ENCODE results near the gene ZNF555.
A peak's percentile ranks its signal among the peaks of the same experiment; 100 is the strongest.
"Not testable (repeated sequence)": the region's sequence is repeated elsewhere in the genome, so short reads cannot be mapped to it uniquely, and the experiment has no call there.

Gene ZNF555

GRCh38 chr19:2872175-2872574 lies 30.9 kb downstream of the ZNF555 start:
- FAIRE-seq, result not testable (repeated sequence)

GRCh38 chr19:2877398-2878331 lies 36.4 kb downstream of the ZNF555 start:
- no peak for FAIRE-seq

- no peak for FAIRE-seq
Observed at GRCh38 chr19:2883686-2884439, 42.6 kb downstream of the ZNF555 start.

GRCh38 chr19:2885736-2886135 lies 44.5 kb downstream of the ZNF555 start:
- no peak for FAIRE-seq

- FAIRE-seq, result peak; percentile 90
Observed at GRCh38 chr19:2887391-2887914, 46.2 kb downstream of the ZNF555 start.

GRCh38 chr19:2888731-2889224 lies 47.5 kb downstream of the ZNF555 start:
- no peak for FAIRE-seq

- FAIRE-seq, result not testable (repeated sequence)
Observed at GRCh38 chr19:2890531-2890930, 49.3 kb downstream of the ZNF555 start.

- FAIRE-seq, result no peak
Observed at GRCh38 chr19:2896694-2897093, 55.4 kb downstream of the ZNF555 start.

- FAIRE-seq, result peak; percentile 82
Observed at GRCh38 chr19:2900296-2901252, 59.3 kb downstream of the ZNF555 start, which contains the start of gene ZNF57. Gene ZNF57 (plus strand): TSS chr19:2900928. CDS start chr19:2901046, 118 bp downstream.

GRCh38 chr19:2902590-2903218 lies 61.4 kb downstream of the ZNF555 start:
- no peak for FAIRE-seq

- FAIRE-seq, result not testable (repeated sequence)
Observed at GRCh38 chr19:2903326-2903725, 62.1 kb downstream of the ZNF555 start.

GRCh38 chr19:2905918-2906519 lies 64.7 kb downstream of the ZNF555 start:
- no peak for FAIRE-seq

- no peak for FAIRE-seq
Observed at GRCh38 chr19:2906631-2907195, 65.4 kb downstream of the ZNF555 start.

Data from islet of Langerhans (tissue), 1 donor.